DND-41 (cell line): ENCODE measurements around the gene NLRC3.

Experiments
- ATAC-seq: fragments of 200-7000 bp; cut with Tn5 transposase; 3 replicates; pipeline ENCODE4 v1.9.1; 2021; ENCODE audit warnings: low read depth; ENCODE audit not compliant: insufficient read depth
- DNase-seq: peaks from one replicate; pipeline ENCODE4 v3.0.0-alpha.2; 2020
- H2AFZ ChIP-seq: 2 replicates; pipeline ENCODE4 v1.6.0; 2012; ENCODE audit warnings: low read depth, low read length
- H3K27ac ChIP-seq: 2 replicates; pipeline ENCODE4 v1.5.1; 2012; ENCODE audit warnings: low read length, inconsistent platforms
- H3K27me3 ChIP-seq: fragments of 200-600 bp; sonication (generic); 2 replicates; pipeline ENCODE4 v1.6.0; 2012; ENCODE audit warnings: low read length, mild to moderate bottlenecking, inconsistent platforms; ENCODE audit not compliant: insufficient read depth, poor library complexity
- H3K36me3 ChIP-seq: 2 replicates; pipeline ENCODE4 v1.5.1; 2012; ENCODE audit warnings: low read length, inconsistent platforms; ENCODE audit not compliant: insufficient read depth
- H3K4me1 ChIP-seq: 2 replicates; pipeline ENCODE4 v1.5.1; 2012; ENCODE audit warnings: mild to moderate bottlenecking, low read length; ENCODE audit not compliant: insufficient read depth
- H3K4me2 ChIP-seq: 2 replicates; pipeline ENCODE4 v1.6.0; 2012; ENCODE audit warnings: mild to moderate bottlenecking, moderate library complexity, low read length, inconsistent platforms; ENCODE audit not compliant: insufficient read depth
- H3K4me3 ChIP-seq, 2 experiments: fragments of 200-600 bp in 1 of 2; shearing (Covaris generic) in 1 of 2; 2 replicates each; pipeline ENCODE4 v1.5.1; 2012 to 2016; ENCODE audit warnings: inconsistent platforms in 2 of 2, low read length in 2 of 2, mild to moderate bottlenecking in 2 of 2, low read depth in 1 of 2, moderate library complexity in 1 of 2
- H3K79me2 ChIP-seq: 2 replicates; pipeline ENCODE4 v1.6.0; 2012; ENCODE audit warnings: low read length, inconsistent platforms; ENCODE audit not compliant: insufficient read depth
- H3K9ac ChIP-seq: 2 replicates; pipeline ENCODE4 v1.6.0; 2012; ENCODE audit warnings: low read depth, mild to moderate bottlenecking, inconsistent platforms, low read length, moderate library complexity
- H3K9me3 ChIP-seq: 2 replicates; pipeline ENCODE4 v1.5.1; 2012; ENCODE audit warnings: low read length, moderate library complexity, mild to moderate bottlenecking, inconsistent platforms; ENCODE audit not compliant: insufficient read depth, severe bottlenecking
- H4K20me1 ChIP-seq: 2 replicates; pipeline ENCODE4 v1.6.0; 2012; ENCODE audit warnings: low read length; ENCODE audit not compliant: insufficient read depth
- CTCF ChIP-seq: IDR thresholded peaks from 2 replicates; pipeline ENCODE4 v1.5.1; 2012; ENCODE audit warnings: borderline replicate concordance, low read length, moderate library complexity, mild to moderate bottlenecking; ENCODE audit not compliant: poor library complexity, severe bottlenecking; ENCODE audit errors: extremely low read depth
- EZH2 ChIP-seq: IDR thresholded peaks from 3 replicates; pipeline ENCODE4 v1.6.1; 2012; ENCODE audit warnings: borderline replicate concordance, low read depth, mild to moderate bottlenecking, moderate library complexity, low read length, inconsistent platforms; ENCODE audit not compliant: severe bottlenecking

The NLRC3 gene

GRCh38 chr16:3570420-3571062, 6.7 kb downstream of the NLRC3 start:
- no peak overlapping the region for H3K4me2 ChIP-seq
- DNase-seq (no peak), ATAC-seq (no peak)
- H3K27ac ChIP-seq = no peak overlapping the region
- no peak overlapping the region for H3K9ac ChIP-seq
- no peak overlapping the region for H2AFZ ChIP-seq
- peaks cover 7% of the 10 kb centered on the region for H3K4me1 ChIP-seq
- TF ChIP-seq EZH2 = no peak
- peaks cover 3% of the 10 kb centered on the region; the same call in 1 of the 2 replicates for H4K20me1 ChIP-seq
- H3K36me3 ChIP-seq = peaks cover 17% of the 10 kb centered on the region
- H3K27me3 ChIP-seq = no peaks in the 10 kb centered on the region
- peaks cover 18% of the 10 kb centered on the region for H3K79me2 ChIP-seq
- peaks cover 10% of the 10 kb centered on the region for H3K9me3 ChIP-seq
- no peak overlapping the region for H3K4me3 ChIP-seq

- no peak overlapping the region for H3K4me3 ChIP-seq
- peaks cover under 1% of the 10 kb centered on the region; the same call in 1 of the 2 replicates for H3K4me1 ChIP-seq
- H3K27ac ChIP-seq = no peak overlapping the region
- H3K27me3 ChIP-seq = no peaks in the 10 kb centered on the region
- no peak overlapping the region for H3K9ac ChIP-seq
- DNase-seq (no peak), ATAC-seq (no peak)
- H2AFZ ChIP-seq = no peak overlapping the region
- peaks cover 13% of the 10 kb centered on the region for H3K79me2 ChIP-seq
- peaks cover 10% of the 10 kb centered on the region for H3K9me3 ChIP-seq
- peaks cover 18% of the 10 kb centered on the region for H3K36me3 ChIP-seq
- H3K4me2 ChIP-seq = no peak overlapping the region
- H4K20me1 ChIP-seq = no peaks in the 10 kb centered on the region
- TF ChIP-seq EZH2 = no peak
- TF ChIP-seq CTCF = no peak
These were observed 7.4 kb downstream of the NLRC3 start for GRCh38 chr16:3569851-3570250.

- Histone ChIP-seq H3K79me2 (peaks cover 9% of the 10 kb centered on the region), H4K20me1 (no peaks in the 10 kb centered on the region), H3K9ac (no peak overlapping the region), H3K27me3 (no peaks in the 10 kb centered on the region), H3K4me2 (no peak overlapping the region), H2AFZ (no peak overlapping the region), H3K27ac (no peak overlapping the region), H3K9me3 (peaks cover 10% of the 10 kb centered on the region), H3K4me1 (no peaks in the 10 kb centered on the region), H3K4me3 (no peak overlapping the region), H3K36me3 (peaks cover 40% of the 10 kb centered on the region)
- TF ChIP-seq EZH2 = no peak
- no peak for TF ChIP-seq CTCF
- DNase-seq = no peak
- ATAC-seq = no peak
These were observed 10.2 kb downstream of the NLRC3 start for GRCh38 chr16:3566990-3567389.

GRCh38 chr16:3564889-3565141, 12.4 kb downstream of the NLRC3 start:
- DNase-seq (no peak), ATAC-seq (no peak)
- H3K36me3 ChIP-seq = peaks cover 39% of the 10 kb centered on the region
- no peaks in the 10 kb centered on the region for H3K4me1 ChIP-seq
- H3K9me3 ChIP-seq = no peaks in the 10 kb centered on the region
- no peak overlapping the region for H3K27ac ChIP-seq
- no peaks in the 10 kb centered on the region; the same call in 1 of the 2 replicates for H3K79me2 ChIP-seq
- no peak overlapping the region for H3K4me3 ChIP-seq
- H3K9ac ChIP-seq = no peak overlapping the region
- no peaks in the 10 kb centered on the region for H4K20me1 ChIP-seq
- TF ChIP-seq CTCF (no peak), EZH2 (no peak)
- no peak overlapping the region for H2AFZ ChIP-seq
- no peak overlapping the region for H3K4me2 ChIP-seq
- no peaks in the 10 kb centered on the region for H3K27me3 ChIP-seq
